ENCODE data around the gene ATP11C. TPM values are rescaled to one million over a fixed set of nuclear protein-coding genes. Genes with fewer than 3 reads are reported as not detected.
A peak's percentile ranks its signal among the peaks of the same experiment; 100 is the strongest.
"Not testable (repeated sequence)": the region's sequence is repeated elsewhere in the genome, so short reads cannot be mapped to it uniquely, and the experiment has no call there.

ATP11C gene
- total RNA-seq, 1 donor from 2014 or later: 78.1 TPM

DNA sequence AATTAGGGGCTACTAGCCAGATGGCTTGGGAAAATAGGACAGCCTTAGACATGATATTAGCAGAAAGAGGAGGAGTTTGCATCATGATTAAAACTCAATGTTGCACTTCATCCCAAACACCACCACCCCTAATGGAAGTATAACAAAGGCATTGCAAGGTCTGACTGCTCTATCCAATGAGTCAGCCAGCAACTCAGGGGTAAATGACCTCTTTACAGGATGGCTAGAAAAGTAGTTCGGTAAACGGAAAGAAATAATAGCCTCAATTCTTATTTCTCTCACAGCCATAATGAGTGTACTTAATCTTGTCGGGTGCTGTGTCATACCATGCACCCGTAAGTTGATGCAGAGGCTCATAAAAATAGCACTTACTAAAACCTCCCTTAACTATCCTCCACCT lies 76.0 kb downstream of the ATP11C start:
- peak in 1 of 2 donors; percentile 7 for DNase-seq (ENCODE audit: low read depth in 2 of 2)

- DNase-seq (ENCODE audit: low read depth in 2 of 2): no peak
These were observed 81.1 kb downstream of the ATP11C start for GRCh38 chrX:139851730-139852129.

DNA sequence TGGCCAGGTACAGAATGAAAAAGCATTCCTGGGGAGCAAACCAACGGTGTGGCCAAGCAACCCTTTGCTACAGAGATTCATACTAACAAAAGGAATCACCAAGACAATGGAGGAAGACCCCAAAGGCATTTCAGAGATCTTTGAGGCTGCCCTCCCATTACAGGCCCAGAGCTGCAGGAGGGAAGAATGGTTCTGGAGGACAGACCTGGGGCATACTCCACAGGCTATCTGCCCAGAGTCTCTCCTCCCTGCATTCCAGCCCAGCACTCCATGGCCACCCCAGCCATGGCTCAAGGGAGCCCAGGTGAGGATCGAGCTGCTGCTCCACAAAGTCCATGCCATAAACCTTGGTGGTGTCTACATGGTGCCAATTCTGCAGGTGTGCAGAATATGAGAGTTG lies 81.9 kb downstream of the ATP11C start:
- no peak for DNase-seq (ENCODE audit: low read depth in 2 of 2)

- DNase-seq (ENCODE audit: low read depth in 2 of 2): no peak
These were observed 88.0 kb downstream of the ATP11C start for GRCh38 chrX:139844884-139845283.

DNA sequence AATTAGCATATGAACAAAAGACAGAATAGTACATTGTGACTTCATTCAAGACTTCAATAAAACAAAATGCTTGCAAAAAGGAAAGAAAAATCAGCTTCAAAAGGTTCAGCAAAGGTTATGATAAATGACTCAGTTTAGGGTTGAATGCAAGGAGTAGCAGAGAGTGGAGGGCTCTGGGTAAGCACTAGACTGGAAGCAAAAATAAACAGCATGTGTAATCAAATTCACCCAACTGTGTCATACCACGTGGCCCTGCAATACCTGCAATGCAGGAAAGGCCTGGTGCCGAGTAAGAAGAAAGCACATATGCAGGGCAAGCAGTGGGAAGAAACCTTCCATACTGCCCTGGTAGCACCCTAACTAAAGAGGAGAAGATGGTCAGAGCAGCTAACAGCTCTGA lies 88.7 kb downstream of the ATP11C start:
- no peak for DNase-seq (ENCODE audit: low read depth in 2 of 2)

DNA sequence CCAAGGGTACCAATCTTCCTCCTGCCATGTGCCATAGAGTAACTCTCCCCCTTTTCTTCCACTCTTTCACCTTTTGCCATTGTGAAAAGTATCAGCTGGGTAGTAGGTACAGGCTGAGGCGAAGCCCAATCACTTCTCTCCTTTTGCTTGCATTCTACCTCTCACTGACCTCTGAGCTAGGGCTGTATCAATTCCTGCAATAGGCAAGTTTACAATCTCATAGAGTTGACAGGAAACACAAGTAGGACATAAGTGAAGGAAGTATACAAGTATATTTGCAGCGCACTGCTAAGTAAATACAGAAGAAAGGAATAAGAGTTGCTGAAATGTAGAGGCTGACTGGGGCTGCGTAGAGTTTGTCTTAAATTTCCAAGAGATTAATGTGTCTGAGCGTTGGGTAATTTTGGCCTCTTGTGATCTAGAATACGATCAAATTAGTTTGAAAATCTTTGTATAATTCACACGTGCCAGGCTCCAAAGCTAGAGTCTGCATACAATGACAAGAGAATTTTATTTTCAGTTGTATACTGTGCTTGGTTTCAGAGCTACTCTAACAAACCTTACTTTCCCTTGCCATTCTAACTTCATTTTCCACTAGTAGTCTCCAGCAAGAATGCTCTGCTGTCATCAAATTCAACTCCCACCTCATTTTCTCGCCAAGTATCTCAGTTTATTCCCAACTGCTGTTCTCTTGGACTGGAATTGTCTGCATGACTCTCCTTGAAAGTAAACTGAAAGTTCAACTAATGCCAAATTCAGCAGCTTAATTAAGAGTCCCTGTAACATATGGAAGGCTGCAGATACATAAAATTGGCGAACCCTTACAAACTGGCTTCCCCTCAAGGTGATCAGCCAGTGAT lies 90.3 kb downstream of the ATP11C start:
- DNase-seq (ENCODE audit: low read depth in 2 of 2): no peak

- not testable (repeated sequence) for DNase-seq (ENCODE audit: low read depth in 2 of 2)
These were observed 96.5 kb downstream of the ATP11C start for GRCh38 chrX:139836335-139836734.

GRCh38 chrX:139834879-139835278 lies 98.0 kb downstream of the ATP11C start:
- DNase-seq (ENCODE audit: low read depth in 2 of 2): no peak

GRCh38 chrX:139832718-139833309 lies 100.0 kb downstream of the ATP11C start:
- peak; percentile 35 to 39 for DNase-seq (ENCODE audit: low read depth in 2 of 2)

DNA sequence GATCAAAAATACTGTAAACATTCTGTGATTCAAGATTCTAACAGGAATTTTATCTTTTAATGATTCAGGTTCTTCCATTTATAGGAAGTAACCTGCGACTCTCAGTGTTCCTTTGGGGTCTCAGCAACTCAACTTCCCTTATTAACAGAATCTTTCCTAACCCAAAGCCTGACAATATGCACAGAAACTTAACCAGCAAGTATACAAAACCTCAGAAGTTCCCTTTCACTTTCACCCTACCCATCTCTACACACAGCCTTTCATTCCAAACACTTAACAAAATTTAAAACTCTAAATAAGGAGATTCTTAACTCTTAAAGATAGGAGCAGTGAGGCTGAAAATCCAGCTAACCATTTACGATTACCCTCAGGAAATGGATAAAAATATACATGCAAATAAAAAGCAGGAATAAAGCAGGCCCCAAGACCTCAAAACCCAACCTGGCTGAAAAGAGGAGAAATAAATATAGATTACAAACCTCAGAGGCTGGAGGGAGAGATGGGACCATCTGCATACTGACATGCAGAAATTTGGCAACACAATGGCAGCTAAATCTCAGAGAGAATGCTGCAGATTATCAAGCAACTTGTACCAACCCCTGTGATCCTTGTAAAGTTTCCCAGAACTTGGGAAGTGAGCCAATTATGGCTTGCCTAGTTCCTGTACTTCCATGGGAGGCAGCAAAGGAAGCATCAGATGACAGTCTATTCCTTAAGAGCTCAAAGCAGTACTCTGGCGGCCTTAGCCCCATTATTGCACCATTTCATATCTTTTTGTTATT lies 101.0 kb downstream of the ATP11C start:
- peak in 1 of 2 donors; percentile 66 for DNase-seq (ENCODE audit: low read depth in 2 of 2)

DNA sequence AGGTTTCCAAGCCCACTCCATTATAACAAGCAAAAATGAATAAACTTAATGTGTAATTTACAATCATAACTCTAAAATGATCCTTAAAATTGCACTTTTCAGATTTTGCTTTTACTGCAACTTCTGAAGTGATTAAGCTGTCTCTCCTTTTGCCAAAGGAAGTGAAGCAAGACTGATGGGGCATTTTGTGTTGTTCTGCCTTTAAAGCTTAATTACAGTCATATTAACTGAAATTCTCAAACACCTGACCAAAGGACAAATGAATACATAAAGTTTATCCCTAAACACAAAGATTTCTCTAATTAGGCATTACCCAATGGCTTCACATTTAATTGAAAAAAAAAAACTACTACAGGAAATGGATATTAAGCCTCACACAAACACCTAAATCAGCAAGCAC lies 101.8 kb downstream of the ATP11C start:
- DNase-seq (ENCODE audit: low read depth in 2 of 2): no peak

GRCh38 chrX:139828830-139829229 lies 104.0 kb downstream of the ATP11C start:
- DNase-seq (ENCODE audit: low read depth in 2 of 2): no peak

GRCh38 chrX:139828033-139828432 lies 104.8 kb downstream of the ATP11C start:
- peak in 1 of 2 donors; percentile 49 for DNase-seq (ENCODE audit: low read depth in 2 of 2)

GRCh38 chrX:139826065-139827044 lies 106.5 kb downstream of the ATP11C start:
- peak; percentile 63 to 76 for DNase-seq (ENCODE audit: low read depth in 2 of 2)

DNA sequence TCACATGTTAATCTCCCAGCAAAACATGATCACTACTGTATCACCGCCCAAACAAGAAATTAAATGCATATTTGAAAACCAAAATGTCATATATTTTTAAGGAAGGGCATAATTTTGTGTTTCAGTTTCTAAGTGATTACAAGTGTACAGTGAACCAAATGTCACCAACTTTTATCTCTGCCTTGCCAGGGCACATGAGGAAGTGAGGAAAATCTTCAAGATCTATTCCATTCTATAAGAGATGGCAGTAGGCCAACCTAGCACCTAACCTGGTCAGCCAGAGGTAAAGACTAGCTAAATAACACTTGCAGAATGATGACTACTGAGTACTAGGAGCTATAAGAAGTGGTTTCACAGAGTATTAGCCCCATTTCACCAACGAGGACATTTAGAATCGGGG lies 107.2 kb downstream of the ATP11C start:
- DNase-seq (ENCODE audit: low read depth in 2 of 2): no peak

- peak in 1 of 2 donors; percentile 13 for DNase-seq (ENCODE audit: low read depth in 2 of 2)
These were observed 109.0 kb downstream of the ATP11C start for GRCh38 chrX:139823806-139824205.

DNA sequence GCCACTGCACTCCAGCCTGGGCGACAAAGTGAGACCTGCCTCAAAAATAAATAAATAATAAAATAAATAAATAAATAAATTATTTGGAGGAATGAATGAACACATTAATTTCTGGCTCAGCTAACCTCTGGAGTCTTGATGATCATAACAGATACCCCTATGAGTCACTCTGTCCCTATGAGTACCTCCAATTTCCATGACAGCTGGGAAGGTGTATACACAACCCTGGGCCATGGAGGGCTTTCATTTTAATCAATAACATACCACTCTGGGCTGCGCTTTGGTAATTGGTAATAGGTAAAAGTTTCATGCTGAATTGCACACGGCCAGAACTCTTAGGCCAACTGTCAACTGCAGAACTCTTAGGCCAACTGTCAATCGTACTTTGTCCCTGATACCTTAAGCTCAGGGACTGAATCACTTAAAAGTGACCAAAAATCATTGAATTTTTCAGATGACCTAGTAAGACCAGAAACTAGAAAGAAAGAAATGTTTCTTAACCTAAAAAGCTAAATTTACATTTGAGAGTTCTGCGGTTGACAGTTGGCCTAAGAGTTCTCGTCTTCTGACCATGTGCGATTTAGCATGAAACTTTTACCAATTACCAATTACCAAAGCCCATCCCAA lies 112.4 kb downstream of the ATP11C start:
- no peak for DNase-seq (ENCODE audit: low read depth in 2 of 2)

- DNase-seq (ENCODE audit: low read depth in 2 of 2): no peak
These were observed 116.6 kb downstream of the ATP11C start for GRCh38 chrX:139816204-139816603.

DNA sequence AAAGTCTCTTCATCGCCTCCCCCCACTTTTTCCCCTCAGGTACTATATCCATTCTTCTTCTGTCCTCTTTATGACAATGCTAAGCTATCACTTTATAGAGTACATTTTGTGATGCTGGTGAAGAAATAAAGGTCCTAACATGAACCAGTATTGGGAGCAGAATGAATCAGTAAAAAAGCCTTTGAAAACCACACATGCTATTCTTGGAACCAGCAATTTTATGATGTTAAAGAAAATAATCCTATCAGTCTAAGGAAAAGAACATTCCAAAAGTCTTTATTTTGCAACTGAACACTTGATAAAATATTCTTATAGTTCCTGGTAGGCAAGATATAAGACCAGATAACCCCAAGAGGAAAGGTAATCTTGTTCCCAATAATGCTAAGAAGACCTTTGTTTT lies 117.1 kb downstream of the ATP11C start:
- DNase-seq (ENCODE audit: low read depth in 2 of 2): no peak

GRCh38 chrX:139811942-139812629 lies 120.8 kb downstream of the ATP11C start:
- no peak for DNase-seq (ENCODE audit: low read depth in 2 of 2)

Measured in dermis microvascular lymphatic vessel endothelial cell (primary cell).